HG03571 (cell line): ENCODE data around the gene CNDP1.

Source experiments
- ATAC-seq: cut with Tn5 transposase; IDR thresholded peaks from one replicate; pipeline ENCODE4 v1.9.1; 2021; ENCODE audit not compliant: unreplicated experiment

CNDP1 gene

DNA sequence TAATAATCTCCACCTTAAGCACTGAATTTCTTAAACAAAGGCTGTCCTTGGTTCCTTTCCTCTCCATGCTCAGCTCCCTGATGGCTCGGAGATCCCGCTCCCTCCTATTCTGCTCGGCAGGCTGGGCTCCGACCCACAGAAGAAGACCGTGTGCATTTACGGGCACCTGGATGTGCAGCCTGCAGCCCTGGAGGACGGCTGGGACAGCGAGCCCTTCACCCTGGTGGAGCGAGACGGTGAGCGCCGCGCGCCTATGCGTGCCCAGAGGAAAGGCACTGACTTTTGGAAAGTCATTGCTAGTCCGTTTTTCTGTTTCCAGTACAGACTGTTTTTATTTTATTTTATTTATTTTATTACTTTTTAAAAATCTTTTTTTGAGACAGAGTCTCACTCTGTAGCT lies 28.5 kb upstream of the CNDP1 start:
- ATAC-seq = no peak

DNA sequence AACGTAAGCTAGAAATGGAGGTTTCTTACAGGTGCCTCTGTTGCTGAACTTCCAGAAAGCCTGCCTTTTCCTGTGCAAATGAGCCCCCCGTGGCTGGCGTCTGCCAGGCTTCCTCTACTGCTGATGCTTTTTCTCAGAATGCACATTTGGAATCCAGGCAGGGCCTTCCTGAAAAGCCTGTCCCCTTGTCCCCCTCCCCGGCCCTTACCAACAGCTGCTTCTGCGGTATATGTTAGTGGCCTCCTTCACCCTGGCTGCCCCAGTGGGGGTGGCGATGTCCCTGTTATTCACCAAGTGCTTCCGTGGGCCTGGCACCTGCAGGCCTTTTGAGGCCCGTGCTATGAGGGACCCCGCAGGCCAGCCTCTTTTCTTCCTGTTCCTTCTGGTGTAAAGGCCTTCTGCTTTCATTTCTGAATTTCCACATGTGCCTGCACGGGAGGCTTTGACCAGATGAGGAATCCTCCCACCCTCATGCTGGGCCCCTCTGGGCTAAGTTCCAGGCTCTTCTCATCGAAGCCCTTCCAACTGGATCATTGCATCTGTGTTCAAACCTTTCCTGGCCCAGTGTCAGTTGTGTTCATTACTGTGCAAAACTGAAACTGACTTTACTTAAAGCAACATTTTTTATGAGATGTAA lies 27.7 kb upstream of the CNDP1 start:
- no peak for ATAC-seq

DNA sequence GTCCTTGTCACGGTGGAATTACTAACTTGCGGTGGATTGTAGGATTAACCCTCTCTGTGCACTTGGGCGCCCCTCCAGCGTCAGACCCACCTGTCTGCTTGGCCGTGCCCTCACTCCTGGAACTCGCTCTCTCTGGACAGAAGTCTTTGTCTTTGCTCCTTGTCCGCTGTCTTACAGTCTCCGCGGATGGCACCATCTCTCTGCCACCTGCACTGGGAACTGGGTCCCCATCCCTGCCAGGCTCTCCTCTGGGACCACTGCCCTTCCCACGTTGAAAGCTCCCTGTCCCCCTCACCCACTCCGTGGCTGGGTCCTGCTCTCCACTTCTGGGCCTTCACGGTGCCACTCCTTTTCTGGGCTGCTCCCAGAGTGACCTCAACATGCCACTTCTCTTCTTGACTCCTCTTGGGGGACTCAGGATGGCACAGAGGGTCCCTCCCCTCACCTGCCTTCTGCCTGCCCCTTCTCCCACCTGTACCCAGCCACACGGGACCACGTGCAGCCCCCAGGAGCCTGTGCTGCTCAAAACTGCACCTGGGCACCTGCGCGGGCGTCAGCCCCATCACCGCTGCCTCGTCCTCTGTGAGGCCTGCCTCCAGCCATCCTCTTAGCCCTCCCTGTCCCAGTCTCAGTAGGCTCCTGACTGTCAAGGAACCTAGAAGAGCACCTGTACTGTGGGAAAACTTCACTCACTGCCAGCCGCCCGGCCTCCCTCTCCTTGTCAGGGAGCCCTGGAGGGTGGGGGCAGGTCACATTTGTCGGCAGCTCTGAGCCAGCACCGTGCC lies 27.0 kb upstream of the CNDP1 start:
- ATAC-seq = no peak

DNA sequence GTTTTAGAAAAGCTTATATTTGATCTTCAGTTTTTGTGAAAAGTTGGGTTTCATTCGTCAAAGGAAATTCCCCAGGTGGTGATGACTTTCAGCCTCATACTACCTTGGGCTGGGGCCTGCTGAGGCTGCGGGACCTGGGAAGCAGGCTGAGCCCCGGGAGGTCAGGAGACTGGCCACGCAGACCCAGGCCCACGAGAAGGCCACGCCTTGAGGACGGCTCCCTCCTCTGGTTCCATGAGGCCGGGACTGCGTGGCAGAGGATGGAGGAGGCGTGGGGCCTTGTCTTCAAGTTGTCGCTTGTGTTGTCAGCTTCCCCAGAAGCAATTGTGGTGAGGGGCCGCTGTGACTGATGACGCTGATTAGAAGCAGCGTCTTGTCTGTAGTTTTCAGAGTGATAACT lies 26.4 kb upstream of the CNDP1 start:
- ATAC-seq = no peak

DNA sequence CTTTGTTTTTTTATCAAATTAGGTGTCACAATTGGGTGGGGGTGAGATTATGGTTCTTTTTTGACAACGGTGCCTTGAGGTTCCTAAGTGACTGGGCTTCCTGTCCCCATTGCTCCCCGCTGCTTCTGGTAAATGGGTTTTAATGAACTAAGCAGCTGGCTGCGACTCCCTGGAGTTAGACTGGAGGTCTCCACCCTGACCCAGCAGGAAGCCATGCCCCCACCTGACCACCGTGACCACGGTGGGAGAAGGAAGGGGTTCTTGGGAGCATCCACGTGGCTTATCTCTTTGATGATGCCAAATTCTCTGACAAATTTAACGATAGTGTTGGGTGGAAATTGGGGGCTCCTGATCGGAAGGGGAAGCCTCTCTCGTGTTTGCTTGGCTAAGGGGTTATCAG lies 25.9 kb upstream of the CNDP1 start:
- no peak for ATAC-seq

DNA sequence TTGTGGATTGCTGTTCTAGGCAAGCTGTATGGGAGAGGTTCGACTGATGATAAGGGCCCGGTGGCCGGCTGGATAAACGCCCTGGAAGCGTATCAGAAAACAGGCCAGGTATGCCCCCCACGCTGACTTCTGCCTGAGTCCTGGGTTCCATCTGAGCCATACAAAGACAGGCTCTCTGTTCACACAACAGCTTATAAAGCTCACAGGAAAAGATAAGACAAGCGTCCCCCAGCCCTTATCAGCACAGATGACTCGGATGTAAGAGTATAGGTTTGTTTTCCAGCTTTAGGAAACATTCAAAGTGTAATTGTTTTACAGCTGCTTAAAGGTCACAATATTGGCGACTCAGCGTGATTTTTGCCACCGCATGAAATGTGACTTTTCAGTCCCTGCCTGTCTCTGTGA lies 25.5 kb upstream of the CNDP1 start:
- ATAC-seq = no peak

DNA sequence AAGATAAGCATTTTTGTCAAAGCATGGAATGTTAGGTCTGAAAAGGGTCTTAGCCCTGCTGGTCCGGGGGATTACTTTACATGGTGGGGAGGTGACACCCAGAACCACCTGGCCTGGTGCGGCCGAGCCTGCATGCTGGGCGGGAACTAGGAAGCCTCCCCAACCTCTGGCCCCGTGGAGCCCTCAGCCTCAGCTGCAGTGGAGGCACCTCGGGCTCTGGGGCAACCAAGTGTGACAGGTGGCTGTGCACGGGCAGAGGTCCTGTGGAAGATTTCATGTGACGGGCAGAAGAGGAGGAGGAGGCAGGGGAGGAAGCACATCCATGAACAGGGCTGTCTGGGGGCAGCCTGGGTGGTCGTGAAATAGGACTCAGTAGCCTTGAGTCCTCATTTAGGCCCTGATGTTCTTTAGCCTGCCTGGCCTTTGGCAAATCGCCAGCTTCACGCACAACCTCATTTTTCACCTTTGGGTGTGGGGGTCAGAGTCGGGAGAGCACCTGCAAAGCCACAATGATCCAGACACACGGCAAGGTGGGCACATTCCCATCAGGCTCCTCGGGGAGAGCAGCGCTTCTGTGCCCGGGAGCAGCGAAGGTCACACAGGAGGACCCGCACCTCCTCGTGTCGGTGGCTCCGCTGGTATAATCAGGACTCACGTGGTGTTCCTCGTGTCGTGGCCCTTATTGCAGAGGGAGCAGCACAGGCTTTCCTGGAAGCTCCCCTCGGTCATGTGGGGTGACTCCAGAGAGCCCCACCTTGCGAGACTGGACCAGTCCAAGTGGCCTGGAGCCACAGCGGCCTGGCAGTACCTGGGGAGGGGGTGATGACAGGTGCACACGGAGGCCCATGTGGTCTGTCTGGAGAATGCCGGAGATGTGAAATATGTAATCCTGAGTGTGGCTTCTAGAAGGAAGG lies 24.2 kb upstream of the CNDP1 start:
- ATAC-seq = no peak

DNA sequence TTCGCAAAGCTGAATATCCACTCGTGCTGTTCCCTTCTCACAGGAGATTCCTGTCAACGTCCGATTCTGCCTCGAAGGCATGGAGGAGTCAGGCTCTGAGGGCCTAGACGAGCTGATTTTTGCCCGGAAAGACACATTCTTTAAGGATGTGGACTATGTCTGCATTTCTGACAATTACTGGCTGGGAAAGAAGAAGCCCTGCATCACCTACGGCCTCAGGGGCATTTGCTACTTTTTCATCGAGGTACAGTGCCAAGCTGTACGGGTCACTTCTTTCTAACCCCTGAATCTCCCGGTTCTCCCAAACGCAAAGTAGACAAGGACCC lies 23.6 kb upstream of the CNDP1 start:
- no peak for ATAC-seq

DNA sequence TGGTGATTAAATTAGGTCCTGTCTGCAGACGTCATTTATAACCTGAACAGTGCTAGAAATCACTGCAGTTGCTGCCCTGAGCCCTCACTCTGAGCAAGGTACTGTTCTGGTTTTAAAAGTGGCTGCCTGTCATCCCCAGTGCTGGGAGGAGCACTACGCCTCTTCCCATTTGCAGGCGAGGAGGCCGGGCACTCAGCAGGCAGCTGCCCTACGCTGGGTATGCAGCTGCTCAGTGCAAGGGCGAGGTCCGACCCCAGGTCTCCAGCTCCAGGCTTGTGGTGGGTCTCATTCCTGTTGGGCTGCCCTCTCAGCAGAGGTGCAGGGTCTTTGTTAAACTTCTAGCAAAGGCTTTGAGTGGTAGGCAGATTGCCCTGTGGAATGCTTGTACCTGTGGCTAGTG lies 22.5 kb upstream of the CNDP1 start:
- ATAC-seq = no peak

DNA sequence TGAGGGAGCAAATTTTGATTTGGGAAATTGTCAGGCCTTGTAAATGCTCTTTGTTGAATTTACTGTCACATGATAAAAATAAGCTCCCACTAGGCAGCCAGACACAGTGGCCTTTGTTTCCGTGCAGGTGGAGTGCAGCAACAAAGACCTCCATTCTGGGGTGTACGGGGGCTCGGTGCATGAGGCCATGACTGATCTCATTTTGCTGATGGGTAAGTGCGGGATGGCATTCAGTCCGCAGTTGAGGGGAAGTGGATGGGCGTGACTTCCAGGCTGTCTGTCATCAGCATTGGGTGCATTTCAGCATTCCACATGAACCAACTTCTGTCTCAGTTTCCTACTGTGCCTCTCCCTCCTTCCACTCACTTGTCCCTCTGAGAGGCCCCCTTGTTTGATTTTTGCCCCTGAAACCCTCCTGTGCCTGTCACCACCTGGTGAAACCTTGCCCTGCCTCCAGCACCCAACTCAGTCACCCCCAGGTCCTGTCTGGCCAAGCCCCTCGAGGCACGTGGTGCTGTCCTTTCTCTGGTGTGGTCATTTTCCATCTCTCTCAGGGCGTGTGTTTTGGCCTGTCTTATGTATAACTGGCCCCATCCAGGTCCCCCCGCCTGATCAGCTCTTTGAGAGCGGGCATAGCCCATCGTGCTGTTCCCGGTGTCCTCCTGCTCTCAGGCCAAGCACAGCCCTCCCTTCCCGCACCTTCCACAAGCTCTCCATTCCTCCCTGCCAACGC lies 21.8 kb upstream of the CNDP1 start:
- ATAC-seq = no peak

DNA sequence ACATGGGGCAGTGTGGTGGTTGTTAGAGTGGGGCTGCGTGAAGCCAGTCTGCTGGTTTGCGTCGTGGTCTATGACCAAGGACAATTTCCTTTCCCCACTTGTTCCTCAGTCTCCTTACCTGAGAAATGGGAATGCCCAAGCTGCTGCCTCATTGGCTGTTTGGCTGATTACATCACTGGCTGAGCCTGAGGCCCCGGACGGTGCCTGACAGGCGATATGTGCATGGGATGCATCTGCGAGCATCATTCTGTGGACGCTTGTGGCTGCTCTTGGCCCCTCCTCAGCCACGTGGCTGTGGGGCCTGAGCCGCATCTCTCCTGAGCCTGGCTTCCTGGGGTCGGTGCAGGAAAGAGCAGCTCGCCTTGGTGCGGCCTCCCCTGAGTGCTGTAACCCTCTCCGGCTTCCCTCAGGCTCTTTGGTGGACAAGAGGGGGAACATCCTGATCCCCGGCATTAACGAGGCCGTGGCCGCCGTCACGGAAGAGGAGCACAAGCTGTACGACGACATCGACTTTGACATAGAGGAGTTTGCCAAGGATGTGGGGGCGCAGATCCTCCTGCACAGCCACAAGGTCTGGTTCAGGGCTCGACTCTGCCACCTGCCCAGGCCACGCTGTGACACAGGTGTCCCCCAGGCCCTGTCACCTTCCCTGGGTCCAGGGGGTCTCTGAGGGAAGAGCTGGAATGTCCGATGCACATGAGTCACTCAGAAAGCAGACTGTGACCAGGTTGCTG lies 21.0 kb upstream of the CNDP1 start:
- ATAC-seq = no peak

DNA sequence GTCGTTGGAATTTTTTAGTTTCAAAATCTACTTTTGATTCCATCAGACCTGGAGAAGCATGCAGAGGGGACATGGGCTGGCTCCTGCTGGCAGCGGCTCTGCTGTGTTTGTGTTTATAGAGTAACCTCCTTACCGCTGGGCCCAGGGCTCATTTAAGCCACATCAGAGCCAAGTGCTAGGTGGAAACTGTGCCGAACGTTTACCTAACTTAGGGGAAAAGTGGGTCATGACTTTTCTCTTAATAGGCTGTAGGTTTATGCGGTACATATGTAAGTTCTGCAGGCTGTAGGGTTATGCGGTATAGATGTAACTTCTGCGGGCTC lies 20.5 kb upstream of the CNDP1 start:
- ATAC-seq = no peak

DNA sequence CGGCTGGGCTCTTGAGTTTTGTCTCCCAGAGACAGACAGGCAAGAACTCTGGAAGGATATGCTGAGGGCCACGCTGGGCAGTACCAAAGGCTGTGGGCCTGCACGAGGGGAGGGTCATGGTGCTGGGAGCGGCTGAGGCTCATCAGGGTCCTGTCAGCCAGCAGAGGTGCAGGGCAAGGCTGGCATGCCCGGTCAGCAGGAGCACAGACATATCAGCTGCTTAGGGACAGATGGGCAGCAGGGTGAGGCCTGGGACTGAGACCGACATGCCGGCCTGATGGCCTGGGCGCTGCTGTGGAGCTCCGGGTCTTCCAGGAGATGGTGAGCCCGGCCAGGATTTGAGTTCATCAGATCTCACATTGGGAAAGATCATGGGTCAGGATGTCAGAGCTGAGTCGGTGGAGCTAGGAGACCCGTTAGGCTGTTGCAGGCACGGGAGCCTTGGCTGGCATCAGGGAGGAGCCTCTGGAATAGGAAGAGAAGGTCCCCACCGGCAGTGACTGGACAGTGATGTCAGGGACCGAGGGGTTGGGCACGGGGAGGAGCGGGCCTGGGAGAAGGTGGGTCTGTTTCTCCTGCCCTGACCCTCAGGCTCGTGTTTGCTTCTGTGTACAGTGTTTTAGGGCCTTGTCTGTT lies 19.3 kb upstream of the CNDP1 start:
- no peak for ATAC-seq

DNA sequence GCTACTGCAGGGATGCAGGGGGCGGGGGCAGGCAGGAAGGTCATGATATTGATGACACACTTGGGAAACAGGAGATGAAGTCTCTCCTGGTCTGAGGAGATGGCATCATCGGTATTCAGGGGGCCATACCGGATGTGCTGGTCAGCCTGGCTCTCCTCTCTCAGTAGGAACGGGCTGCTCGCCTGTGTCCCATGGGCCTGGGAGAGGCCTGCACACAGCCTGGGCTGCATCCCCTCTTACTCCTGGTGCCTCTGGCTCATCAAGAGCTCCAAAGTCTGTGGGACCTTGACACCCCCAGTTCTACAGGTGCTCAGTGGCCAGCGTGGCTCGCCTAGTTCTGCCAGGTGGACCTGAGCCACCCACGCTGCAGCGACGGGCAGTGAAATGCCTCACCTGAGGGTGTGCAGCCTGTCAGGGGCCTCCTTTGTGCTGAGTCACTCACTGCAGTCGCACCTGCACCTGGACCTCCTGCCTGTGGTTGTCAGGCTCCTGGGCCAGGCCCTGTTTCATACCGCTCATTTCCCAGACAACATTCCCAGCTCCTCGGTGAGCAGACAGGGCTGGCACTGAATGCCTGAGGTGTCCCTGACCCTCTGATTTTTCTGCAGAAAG lies 18.6 kb upstream of the CNDP1 start:
- no peak for ATAC-seq

DNA sequence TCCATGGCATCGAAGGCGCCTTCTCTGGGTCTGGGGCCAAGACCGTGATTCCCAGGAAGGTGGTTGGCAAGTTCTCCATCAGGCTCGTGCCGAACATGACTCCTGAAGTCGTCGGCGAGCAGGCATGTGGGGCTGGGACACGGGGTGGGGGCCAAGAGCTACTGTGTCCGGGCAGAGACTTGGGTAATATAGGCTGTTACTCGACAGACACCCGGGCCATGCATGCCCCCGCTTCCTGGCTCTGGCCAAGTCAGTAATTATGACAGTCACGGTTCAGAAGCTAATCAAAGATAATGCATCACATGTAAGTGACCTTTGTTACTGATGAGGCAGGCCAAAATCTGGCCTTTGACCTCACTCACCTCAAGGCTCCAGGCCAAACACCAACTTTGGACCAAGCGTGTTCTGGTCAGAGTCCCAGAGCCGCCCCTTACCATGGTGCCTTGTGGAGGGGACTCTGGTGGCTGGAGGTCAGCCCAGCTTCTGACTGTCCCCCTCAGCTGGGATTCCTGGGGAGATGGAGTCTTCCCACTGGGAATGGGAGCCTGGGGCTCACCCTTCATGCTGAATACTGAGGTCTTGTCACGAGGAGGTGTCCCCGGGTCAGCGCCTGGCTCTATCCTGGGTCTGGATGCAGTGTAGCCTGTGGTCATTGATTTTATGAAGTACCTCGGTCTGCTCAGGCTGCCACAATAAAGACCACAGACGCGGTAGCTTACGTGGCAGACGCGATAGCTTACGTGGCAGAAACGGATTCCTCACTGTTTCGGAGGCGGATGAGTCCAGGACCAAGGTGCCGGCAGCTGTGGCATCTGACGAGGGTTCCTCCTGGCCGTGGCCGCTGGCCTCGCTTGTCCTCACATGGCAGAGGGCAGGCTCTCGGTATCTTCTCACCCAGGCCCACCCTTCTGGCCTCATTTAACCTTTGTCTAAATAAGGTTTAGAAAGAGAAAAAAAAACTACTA lies 17.7 kb upstream of the CNDP1 start:
- no peak for ATAC-seq

DNA sequence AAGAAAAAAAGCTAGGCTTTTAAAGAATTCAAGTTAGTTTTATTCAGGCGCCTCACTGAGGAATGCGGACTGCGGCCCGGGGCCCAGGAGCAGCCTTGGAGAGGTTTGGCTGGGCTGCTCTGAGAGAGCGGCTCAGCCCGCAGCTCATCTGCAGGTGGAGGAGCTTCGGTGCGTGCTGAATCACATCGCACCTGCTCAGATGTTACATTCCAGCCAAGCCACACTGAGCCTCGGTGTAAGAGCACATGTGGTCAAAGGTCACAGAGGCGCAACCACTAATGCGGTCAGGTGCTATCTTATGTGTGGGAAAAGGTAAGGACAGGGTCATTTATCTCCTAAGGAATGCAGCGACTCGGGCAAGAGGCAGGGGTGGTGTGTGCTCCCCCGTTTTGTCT lies 17.1 kb upstream of the CNDP1 start:
- ATAC-seq = no peak

DNA sequence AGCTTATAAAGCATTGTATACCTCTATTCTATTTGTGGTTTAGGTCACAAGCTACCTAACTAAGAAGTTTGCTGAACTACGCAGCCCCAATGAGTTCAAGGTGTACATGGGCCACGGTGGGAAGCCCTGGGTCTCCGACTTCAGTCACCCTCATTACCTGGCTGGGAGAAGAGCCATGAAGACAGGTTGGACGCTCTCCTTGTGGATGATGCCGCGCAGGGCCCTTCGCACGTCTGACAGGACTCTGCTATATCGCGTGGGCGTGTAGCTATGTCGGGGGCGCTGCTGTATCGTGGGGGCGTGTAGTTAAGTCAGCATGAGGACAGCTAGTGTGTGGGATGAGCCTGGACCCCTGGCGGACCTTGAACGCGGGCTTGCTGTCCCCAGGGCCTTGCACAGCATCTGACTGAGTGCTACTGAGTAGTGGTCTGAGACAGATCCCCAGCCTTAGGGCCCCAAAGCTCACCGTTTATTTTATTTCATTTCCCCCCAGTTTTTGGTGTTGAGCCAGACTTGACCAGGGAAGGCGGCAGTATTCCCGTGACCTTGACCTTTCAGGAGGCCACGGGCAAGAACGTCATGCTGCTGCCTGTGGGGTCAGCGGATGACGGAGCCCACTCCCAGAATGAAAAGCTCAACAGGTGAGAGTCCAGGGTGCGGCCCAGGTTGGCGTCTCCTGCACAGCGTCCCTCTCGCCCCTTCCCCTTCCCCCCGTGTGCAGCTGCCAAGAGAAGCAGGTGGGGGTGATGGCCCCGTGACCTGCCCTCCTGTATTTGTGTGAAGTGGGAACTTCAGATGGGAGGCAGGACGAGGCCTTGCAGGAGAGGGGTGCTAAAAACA lies 15.6 kb upstream of the CNDP1 start:
- no peak for ATAC-seq
